ENCODE results near the gene DUSP3. TPM values are rescaled to one million over a fixed set of nuclear protein-coding genes. Genes with fewer than 3 reads are reported as not detected.
A peak's percentile ranks its signal among the peaks of the same experiment; 100 is the strongest.

DUSP3 gene
- 29.9 and 37.5 TPM in 2 replicates for total RNA-seq (ENCODE audit: low replicate concordance)

- peak; percentile 89 for DNase-seq (ENCODE audit: low read depth)
- TF ChIP-seq, protein P1, sequence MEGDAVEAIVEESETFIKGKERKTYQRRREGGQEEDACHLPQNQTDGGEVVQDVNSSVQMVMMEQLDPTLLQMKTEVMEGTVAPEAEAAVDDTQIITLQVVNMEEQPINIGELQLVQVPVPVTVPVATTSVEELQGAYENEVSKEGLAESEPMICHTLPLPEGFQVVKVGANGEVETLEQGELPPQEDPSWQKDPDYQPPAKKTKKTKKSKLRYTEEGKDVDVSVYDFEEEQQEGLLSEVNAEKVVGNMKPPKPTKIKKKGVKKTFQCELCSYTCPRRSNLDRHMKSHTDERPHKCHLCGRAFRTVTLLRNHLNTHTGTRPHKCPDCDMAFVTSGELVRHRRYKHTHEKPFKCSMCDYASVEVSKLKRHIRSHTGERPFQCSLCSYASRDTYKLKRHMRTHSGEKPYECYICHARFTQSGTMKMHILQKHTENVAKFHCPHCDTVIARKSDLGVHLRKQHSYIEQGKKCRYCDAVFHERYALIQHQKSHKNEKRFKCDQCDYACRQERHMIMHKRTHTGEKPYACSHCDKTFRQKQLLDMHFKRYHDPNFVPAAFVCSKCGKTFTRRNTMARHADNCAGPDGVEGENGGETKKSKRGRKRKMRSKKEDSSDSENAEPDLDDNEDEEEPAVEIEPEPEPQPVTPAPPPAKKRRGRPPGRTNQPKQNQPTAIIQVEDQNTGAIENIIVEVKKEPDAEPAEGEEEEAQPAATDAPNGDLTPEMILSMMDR (IDR thresholded peaks at IDR 0.05; ENCODE audit: insufficient read depth, low read length) = no peak
- H3K4me3 ChIP-seq (ENCODE audit: low read depth, low read length) = peak within 1 kb of the TSS; percentile 91
These were observed at the start of gene DUSP3 for GRCh38 chr17:43778337-43779144. TSS of gene DUSP3 (minus strand) at chr17:43778977. CDS start at chr17:43778924, 53 bp downstream.

DNA sequence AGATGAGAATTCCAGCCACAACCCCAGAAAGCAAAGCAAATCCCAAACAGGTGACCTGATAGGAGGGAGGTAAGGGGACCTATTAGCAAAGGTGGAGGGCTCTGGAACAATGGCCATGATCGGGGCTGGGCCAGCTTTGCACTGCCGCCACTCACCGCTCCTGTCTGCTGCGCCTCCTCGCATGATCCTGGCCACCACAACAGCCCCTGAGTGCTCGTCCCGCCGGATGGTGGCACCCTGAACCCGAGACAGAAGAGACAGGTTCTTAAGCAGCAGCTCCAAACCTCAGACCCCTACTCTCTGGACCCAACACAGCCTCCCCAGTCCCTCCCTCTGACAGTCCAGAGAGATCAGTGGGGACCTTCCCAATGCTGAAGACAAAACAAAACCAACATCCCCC, 48.8 kb upstream of the DUSP3 start:
- DNase-seq (ENCODE audit: low read depth) = no peak
- no peak overlapping the region for H3K4me3 ChIP-seq (ENCODE audit: low read depth, low read length)
- TF ChIP-seq, protein P1 (IDR thresholded peaks at IDR 0.05; ENCODE audit: insufficient read depth, low read length) = no peak

GRCh38 chr17:43826206-43826605, 47.4 kb upstream of the DUSP3 start:
- TF ChIP-seq, protein P1 (IDR thresholded peaks at IDR 0.05; ENCODE audit: insufficient read depth, low read length) = no peak
- no peak overlapping the region for H3K4me3 ChIP-seq (ENCODE audit: low read depth, low read length)
- no peak for DNase-seq (ENCODE audit: low read depth)

DNA sequence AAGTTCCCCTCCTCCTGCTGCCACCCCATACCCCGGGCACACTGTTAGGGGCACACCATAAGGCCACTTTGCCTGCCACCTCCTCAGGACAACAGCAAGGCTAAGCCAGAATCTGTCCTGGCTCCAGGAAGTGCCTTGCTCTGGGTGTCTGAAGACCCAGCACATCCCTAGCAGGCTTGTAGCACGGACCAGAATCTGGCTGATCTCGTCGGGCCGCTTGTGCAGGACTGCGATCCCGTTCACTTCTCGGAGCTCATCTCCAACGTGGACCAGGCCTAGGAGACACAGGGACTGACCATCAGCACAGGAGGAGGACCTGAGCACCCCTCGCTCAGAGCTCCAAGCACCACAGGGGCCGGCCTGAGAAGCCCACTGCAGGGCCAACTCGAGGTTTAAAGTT, 46.8 kb upstream of the DUSP3 start:
- no peak for DNase-seq (ENCODE audit: low read depth)
- TF ChIP-seq, protein P1 (IDR thresholded peaks at IDR 0.05; ENCODE audit: insufficient read depth, low read length) = no peak
- H3K4me3 ChIP-seq (ENCODE audit: low read depth, low read length) = no peak overlapping the region

DNA sequence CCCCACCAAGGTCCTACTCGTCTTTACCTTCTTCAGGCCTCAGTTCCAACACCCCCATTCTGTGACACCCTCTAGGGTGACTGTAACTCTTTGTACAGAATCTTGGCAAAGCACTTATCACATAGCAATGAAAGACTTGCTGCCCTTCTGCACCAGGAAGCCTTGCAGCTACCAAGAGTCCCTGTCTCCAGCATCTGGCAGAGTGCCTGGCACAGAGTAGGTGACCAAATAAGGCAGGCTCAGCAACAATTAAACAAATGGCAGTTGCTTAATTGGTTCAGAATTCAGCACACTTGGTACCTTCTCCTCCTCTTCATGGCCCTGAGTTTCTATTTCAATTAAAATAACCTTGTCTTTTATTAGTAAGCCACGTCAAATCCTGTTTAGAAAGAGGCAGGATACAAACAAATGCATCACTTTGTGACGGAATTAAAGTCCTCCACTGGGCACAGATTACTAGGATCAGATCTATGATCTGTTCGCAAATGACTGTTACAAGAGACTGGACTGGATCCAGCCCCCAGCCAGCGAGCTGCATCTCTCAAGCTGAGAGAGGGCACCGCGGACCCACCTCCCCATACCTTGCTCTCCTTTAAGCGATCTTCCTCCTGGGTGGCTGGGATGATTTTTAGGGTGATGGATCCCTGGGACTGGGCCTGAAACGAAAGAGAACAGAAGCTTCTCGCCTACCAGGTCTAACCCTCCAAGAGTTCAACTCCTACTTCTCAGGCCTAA, 44.7 kb upstream of the DUSP3 start:
- DNase-seq (ENCODE audit: low read depth) = no peak
- H3K4me3 ChIP-seq (ENCODE audit: low read depth, low read length) = no peak overlapping the region
- TF ChIP-seq, protein P1 (IDR thresholded peaks at IDR 0.05; ENCODE audit: insufficient read depth, low read length) = no peak

- TF ChIP-seq, protein P1 (IDR thresholded peaks at IDR 0.05; ENCODE audit: insufficient read depth, low read length) = no peak
- peak; percentile 56 for DNase-seq (ENCODE audit: low read depth)
- H3K4me3 ChIP-seq (ENCODE audit: low read depth, low read length) = no peak overlapping the region
These were observed 43.9 kb upstream of the DUSP3 start for GRCh38 chr17:43822570-43823190.
